H1 (cell line): ENCODE measurements around the gene PHETA1. TPM values are rescaled to one million over a fixed set of nuclear protein-coding genes. Genes with fewer than 3 reads are reported as not detected.

Experiments
- CTCF ChIA-PET: fragments of 300-600 bp; sonication (Branson Sonifier 250); formaldehyde crosslinking; loops from one replicate; lab custom pipeline; 2021; ENCODE audit not compliant: partially characterized antibody; lab: Charles Lee
- POLR2A ChIA-PET: fragments of 300-600 bp; sonication (Branson Sonifier 250); formaldehyde crosslinking; loops from one replicate; lab custom pipeline; 2021; ENCODE audit warnings: inconsistent platforms; ENCODE audit not compliant: partially characterized antibody; lab: Charles Lee
- DNase-seq, 2 experiments: peaks; one replicate each; pipeline versions ENCODE4 v3.0.0 to v3.0.0-alpha.2; 2010 to 2022; ENCODE audit warnings: low spot score in 2 of 2, low read depth in 1 of 2, mixed read lengths in 1 of 2
- FAIRE-seq: peaks from 2 replicates; lab custom pipeline; 2011; peaks lifted over from hg19 to GRCh38; lab: Jason Lieb, UNC
- H2AFZ ChIP-seq: 2 replicates; pipeline ENCODE4 v1.8.1; 2012; ENCODE audit warnings: low read length, inconsistent platforms
- H2AK5ac ChIP-seq: 2 replicates; pipeline ENCODE4 v1.6.1; 2013; ENCODE audit warnings: low read depth, low read length
- H2BK120ac ChIP-seq: replicated peaks from 2 replicates; pipeline ENCODE3; 2013; ENCODE audit warnings: low read depth, low read length, inconsistent platforms
- H2BK12ac ChIP-seq: 2 replicates; pipeline ENCODE4 v1.6.1; 2013; ENCODE audit warnings: low read depth, low read length
- H2BK15ac ChIP-seq: 2 replicates; pipeline ENCODE4 v1.6.1; 2013; ENCODE audit warnings: low read length
- H2BK20ac ChIP-seq: 2 replicates; pipeline ENCODE4 v1.6.1; 2013; ENCODE audit warnings: low read length
- H2BK5ac ChIP-seq: 2 replicates; pipeline ENCODE4 v1.6.1; 2013; ENCODE audit warnings: low read depth, low read length
- H3K14ac ChIP-seq: 2 replicates; pipeline ENCODE4 v1.6.1; 2013; ENCODE audit warnings: inconsistent platforms; ENCODE audit not compliant: insufficient read length
- H3K18ac ChIP-seq: 2 replicates; pipeline ENCODE4 v1.6.1; 2013; ENCODE audit warnings: low read length; ENCODE audit errors: extremely low read depth
- H3K23ac ChIP-seq: 2 replicates; pipeline ENCODE4 v1.6.1; 2013; ENCODE audit warnings: inconsistent platforms; ENCODE audit not compliant: insufficient read length
- H3K23me2 ChIP-seq: 2 replicates; pipeline ENCODE4 v1.6.1; 2013; ENCODE audit warnings: low read depth, low read length
- H3K27ac ChIP-seq: 2 replicates; pipeline ENCODE4 v1.6.1; 2011; ENCODE audit warnings: low read depth, low read length, inconsistent platforms
- H3K27me3 ChIP-seq, 4 experiments: replicated peaks in 1 of 4; 1 replicate in 1 of 4; 2 replicates in 3 of 4; pipeline versions ENCODE4 v1.6.1 to v1.8.1; 2011 to 2013; ENCODE audit warnings: low read length in 3 of 4, mild to moderate bottlenecking in 3 of 4, inconsistent platforms in 2 of 4, mixed read lengths in 2 of 4, moderate library complexity in 1 of 4; ENCODE audit not compliant: control insufficient read depth in 3 of 4, insufficient read depth in 3 of 4; ENCODE audit errors: extremely low read depth in 1 of 4
- H3K36me3 ChIP-seq, 4 experiments: 2 replicates each; pipeline versions ENCODE4 v1.6.1 to v1.8.1; 2011 to 2013; ENCODE audit warnings: mild to moderate bottlenecking in 4 of 4, low read length in 3 of 4, moderate library complexity in 2 of 4, control low read depth in 1 of 4, inconsistent platforms in 1 of 4; ENCODE audit not compliant: insufficient read depth in 4 of 4, control insufficient read depth in 2 of 4
- H3K4ac ChIP-seq: replicated peaks from 2 replicates; pipeline ENCODE3; 2013; ENCODE audit warnings: low read length, low read depth, mixed read lengths, inconsistent platforms; ENCODE audit not compliant: insufficient read length
- H3K4me1 ChIP-seq, 4 experiments: replicated peaks in 1 of 4; 1 replicate in 1 of 4; 2 replicates in 3 of 4; pipeline versions ENCODE4 v1.6.1 to v1.8.1; 2011 to 2013; ENCODE audit warnings: low read length in 3 of 4, inconsistent platforms in 2 of 4, mixed read lengths in 1 of 4; ENCODE audit not compliant: insufficient read depth in 4 of 4, control insufficient read depth in 3 of 4
- H3K4me2 ChIP-seq, 2 experiments: 2 replicates each; pipeline versions ENCODE4 v1.6.1 to v1.8.1; 2011 to 2013; ENCODE audit warnings: low read depth in 2 of 2, low read length in 2 of 2, control low read depth in 1 of 2, inconsistent platforms in 1 of 2, mild to moderate bottlenecking in 1 of 2; ENCODE audit not compliant: insufficient read depth in 1 of 2
- H3K4me3 ChIP-seq, 4 experiments: fragments of 200-600, 300-600 bp in 1 of 4; sonication (generic), shearing (Covaris generic), sonication (Bioruptor Twin) in 1 of 4; 2 replicates each; pipeline versions ENCODE4 v1.5.1 to v1.8.1; 2011 to 2016; ENCODE audit warnings: low read length in 4 of 4, low read depth in 3 of 4, control low read depth in 2 of 4, inconsistent platforms in 2 of 4, mild to moderate bottlenecking in 2 of 4, mixed read lengths in 1 of 4, moderate library complexity in 1 of 4; ENCODE audit not compliant: insufficient read depth in 2 of 4; ENCODE audit errors: extremely low read depth in 1 of 4
- H3K56ac ChIP-seq: replicated peaks from 2 replicates; pipeline ENCODE3; 2013; ENCODE audit warnings: low read depth, mild to moderate bottlenecking, mixed read lengths, low read length, inconsistent platforms; ENCODE audit not compliant: insufficient read length
- H3K79me1 ChIP-seq: 2 replicates; pipeline ENCODE4 v1.6.1; 2013; ENCODE audit warnings: low read depth, low read length, control low read depth
- H3K79me2 ChIP-seq, 2 experiments: 2 replicates each; pipeline versions ENCODE4 v1.6.1 to v1.8.1; 2012 to 2013; ENCODE audit warnings: low read length in 2 of 2, mild to moderate bottlenecking in 2 of 2, inconsistent platforms in 1 of 2; ENCODE audit not compliant: insufficient read depth in 2 of 2, control insufficient read depth in 1 of 2
- H3K9ac ChIP-seq, 4 experiments: replicated peaks in 1 of 4; 1 replicate in 1 of 4; 2 replicates in 3 of 4; pipeline versions ENCODE4 v1.6.1 to v1.8.1; 2011 to 2013; ENCODE audit warnings: low read depth in 3 of 4, low read length in 3 of 4, control low read depth in 2 of 4, mild to moderate bottlenecking in 2 of 4, moderate library complexity in 2 of 4, inconsistent platforms in 1 of 4; ENCODE audit errors: extremely low read depth in 1 of 4
- H3K9me3 ChIP-seq, 2 experiments: 2 replicates each; pipeline versions ENCODE4 v1.6.1 to v1.8.1; 2012 to 2013; ENCODE audit warnings: mild to moderate bottlenecking in 2 of 2, moderate library complexity in 2 of 2, control low read depth in 1 of 2, inconsistent platforms in 1 of 2, low read depth in 1 of 2, low read length in 1 of 2, mixed read lengths in 1 of 2; ENCODE audit not compliant: insufficient read depth in 2 of 2
- H4K20me1 ChIP-seq, 2 experiments: replicated peaks in 1 of 2; 2 replicates each; pipeline versions ENCODE3 to v1.8.1; 2011 to 2013; ENCODE audit warnings: inconsistent platforms in 2 of 2, low read length in 2 of 2, mild to moderate bottlenecking in 1 of 2; ENCODE audit not compliant: insufficient read depth in 2 of 2, control insufficient read depth in 1 of 2
- H4K5ac ChIP-seq: 2 replicates; pipeline ENCODE4 v1.6.1; 2013; ENCODE audit warnings: low read length, low read depth, mixed read lengths, inconsistent platforms; ENCODE audit not compliant: insufficient read length
- H4K8ac ChIP-seq: 2 replicates; pipeline ENCODE4 v1.8.0; 2013; ENCODE audit warnings: mild to moderate bottlenecking, moderate library complexity, low read length, inconsistent platforms; ENCODE audit not compliant: insufficient read depth; ENCODE audit errors: extremely low read depth
- H4K91ac ChIP-seq: replicated peaks from 2 replicates; pipeline ENCODE3; 2013; ENCODE audit warnings: low read length, mixed read lengths, inconsistent platforms; ENCODE audit not compliant: insufficient read length
- CBX8 ChIP-seq: fragments of 300-800, 300-1000 bp; sonication (generic); IDR thresholded peaks from 2 replicates; pipeline ENCODE4 v1.7.1; 2016; ENCODE audit warnings: low read depth, low read length, borderline replicate concordance
- SAP30 ChIP-seq: fragments of 300-600 bp; sonication (generic); IDR thresholded peaks from 2 replicates; pipeline ENCODE4 v1.7.1; 2012; ENCODE audit warnings: low read length, moderate library complexity, mild to moderate bottlenecking, inconsistent platforms; ENCODE audit not compliant: insufficient read depth, insufficient replicate concordance
- SP1 ChIP-seq: IDR thresholded peaks from 2 replicates; pipeline ENCODE4 v1.6.1; 2011; ENCODE audit warnings: low read depth, low read length
- WGBS, 2 experiments: shearing (Covaris generic) in 1 of 2; methylation state at CpG; one replicate each; pipeline versions ENCODE4 v1.1.6 to v1.1.7; 2013 to 2015; ENCODE audit warnings: low lambda C conversion rate in 2 of 2, mixed read lengths in 2 of 2, inconsistent platforms in 1 of 2, low coverage in 1 of 2, missing lambda C conversion rate in 1 of 2; ENCODE audit not compliant: insufficient replicate concordance in 2 of 2, insufficient coverage in 1 of 2, insufficient read length in 1 of 2; ENCODE audit errors: extremely low coverage in 1 of 2, missing lambda C conversion rate in 1 of 2; 5-methylcytosine and 5-hydroxymethylcytosine counted together
- polyA plus RNA-seq, 7 experiments: library from polyadenylated mRNA; depleted of rRNA in 3 of 7; stranded (reverse) in 5 of 7; unstranded in 2 of 7; fragments of >200 nt in 5 of 7; fragments of 200-250 nt in 2 of 7; gene quantifications; 1 replicate in 5 of 7; 2 replicates in 1 of 7; 4 replicates in 1 of 7; pipeline versions ENCODE4 v1.2.1 to v1.2.3, GENCODE V29; 2011 to 2013; ENCODE audit warnings: missing spikeins in 2 of 7, mixed read lengths in 2 of 7
- total RNA-seq: library from RNA; stranded (reverse); fragmentation: NEBNext Ultra II Directional; extraction: Animal tissue kit (Norgen Biotek cat#: 25700); gene quantifications from 2 replicates; pipeline ENCODE4 v1.2.1, GENCODE V29; 2021

The PHETA1 gene
- total and polyA plus RNA-seq, 2 of the 8 experiments (the other 6 are each of a cell fraction or from before 2014, with no cell fraction given), result 5.2 to 12.3 TPM

DNA sequence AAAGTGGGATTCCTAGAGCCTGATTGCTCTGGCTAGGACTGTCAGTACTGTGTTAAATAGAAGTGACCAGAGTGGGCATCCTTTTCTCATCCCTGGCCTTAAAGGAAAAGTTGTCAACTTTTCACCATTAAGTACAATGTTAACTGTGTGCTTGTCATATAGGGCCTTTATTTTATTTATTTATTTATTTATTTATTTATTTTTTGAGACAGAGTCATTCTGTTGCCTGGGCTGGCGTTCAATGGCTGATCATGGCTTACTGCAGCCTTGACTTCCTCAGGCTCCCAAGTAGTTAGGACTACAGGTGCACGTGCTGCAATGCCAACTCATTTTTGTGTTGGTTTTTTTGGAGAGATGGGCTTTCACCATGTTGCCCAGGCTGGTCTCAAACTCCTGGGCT lies 48.4 kb upstream of the PHETA1 start:
- H3K27ac ChIP-seq, result no peak overlapping the region
- H3K9me3 ChIP-seq, result no peaks in the 10 kb centered on the region
- no peak overlapping the region for H3K56ac ChIP-seq
- peaks cover 0 to 18% (median 7%) of the 10 kb centered on the region in 4 experiments; a peak in 3 of 8 replicates for H3K36me3 ChIP-seq
- H2BK20ac ChIP-seq, result no peak overlapping the region
- peaks cover 11 to 65% of the 10 kb centered on the region in 2 experiments; a peak in 3 of 4 replicates for H3K79me2 ChIP-seq
- no peak overlapping the region for H2BK12ac ChIP-seq
- H2BK5ac ChIP-seq, result no peak overlapping the region
- no peak overlapping the region for H2BK15ac ChIP-seq
- peaks cover 11% of the 10 kb centered on the region; the same call in 1 of the 2 replicates for H3K79me1 ChIP-seq
- H3K4ac ChIP-seq, result no peak overlapping the region
- H3K4me1 ChIP-seq, result peaks cover 11 to 26% (median 18%) of the 10 kb centered on the region in 4 experiments; a peak in 6 of 7 replicates
- no peaks in the 10 kb centered on the region for H3K23me2 ChIP-seq
- H4K5ac ChIP-seq, result no peak overlapping the region
- H3K4me3 ChIP-seq, result no peak overlapping the region
- no peak for TF ChIP-seq CBX8
- no peak for TF ChIP-seq SAP30
- no peak for TF ChIP-seq SP1
- FAIRE-seq, result no peak
- DNase-seq, result no peak
- WGBS, 2 experiments, result 100% methylated on average over 2 of the region's 2 CpGs; no CpG with 5 or more reads in 1 of the 2 experiments
- no peak overlapping the region for H4K91ac ChIP-seq
- H2AFZ ChIP-seq, result no peak overlapping the region
- ChIA-PET CTCF (no interaction called here), POLR2A (interaction anchor here (1.7 kb wide), 1 partner anchor 19 kb away, joined by 3 read pairs; no protein-coding TSS in a partner anchor)
- H3K23ac ChIP-seq, result no peak overlapping the region
- H2BK120ac ChIP-seq, result no peak overlapping the region
- H4K8ac ChIP-seq, result no peak overlapping the region
- H3K18ac ChIP-seq, result no peak overlapping the region
- no peak overlapping the region for H3K4me2 ChIP-seq
- H3K9ac ChIP-seq, result no peak overlapping the region
- H3K27me3 ChIP-seq, result no peaks in the 10 kb centered on the region
- H3K14ac ChIP-seq, result no peak overlapping the region
- no peak overlapping the region for H2AK5ac ChIP-seq
- peaks cover 9 to 18% of the 10 kb centered on the region in 2 experiments for H4K20me1 ChIP-seq
